HG03060 (cell line): ENCODE data around the gene IGSF1.

Source experiments
- ATAC-seq: cut with Tn5 transposase; IDR thresholded peaks from one replicate; pipeline ENCODE4 v1.9.1; 2021; ENCODE audit warnings: low read depth, moderate number of reproducible peaks; ENCODE audit not compliant: unreplicated experiment

Gene IGSF1

DNA sequence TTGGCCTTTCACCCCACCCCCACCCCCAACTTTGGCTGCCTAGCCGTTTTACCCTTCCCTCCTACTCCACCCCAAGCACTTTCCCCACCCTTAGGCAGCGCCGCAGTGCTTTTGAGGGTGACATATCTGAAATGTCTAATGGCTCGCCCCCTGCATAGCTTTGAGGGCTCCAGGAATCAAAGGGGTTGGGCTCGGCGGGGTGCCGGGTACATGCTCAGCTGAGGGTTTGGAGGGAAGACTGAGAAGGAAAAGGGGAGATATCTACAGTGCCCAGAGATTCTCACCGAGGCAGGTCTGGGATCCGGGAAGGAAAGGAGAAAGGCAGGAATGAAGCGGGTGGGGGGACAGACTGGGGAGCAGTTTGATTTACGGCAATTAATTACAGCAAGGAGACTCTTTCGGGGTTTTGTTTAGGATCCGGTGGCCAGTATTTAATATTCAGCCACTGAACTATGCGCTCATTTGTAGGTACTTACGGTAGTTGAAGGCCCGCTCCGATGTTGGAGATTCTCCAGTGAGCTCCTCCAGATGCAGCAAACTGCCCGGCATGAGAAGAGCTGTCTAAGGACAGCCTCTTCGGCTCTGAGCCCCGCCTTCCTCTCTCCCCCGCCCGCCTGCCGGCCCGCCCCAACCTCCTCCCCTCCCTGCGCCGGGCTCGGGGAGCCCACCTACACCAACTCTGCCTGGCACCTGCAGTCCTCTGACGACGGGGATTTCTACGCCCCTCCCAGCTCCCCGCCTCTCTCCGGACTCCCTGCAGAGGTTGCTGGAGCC is at the start of gene IGSF1:
Gene IGSF1 (minus strand): TSS at position 569 of the 774 bp plus-strand sequence. CDS start 2,632 bp downstream, outside the sequence.
- no peak for ATAC-seq

DNA sequence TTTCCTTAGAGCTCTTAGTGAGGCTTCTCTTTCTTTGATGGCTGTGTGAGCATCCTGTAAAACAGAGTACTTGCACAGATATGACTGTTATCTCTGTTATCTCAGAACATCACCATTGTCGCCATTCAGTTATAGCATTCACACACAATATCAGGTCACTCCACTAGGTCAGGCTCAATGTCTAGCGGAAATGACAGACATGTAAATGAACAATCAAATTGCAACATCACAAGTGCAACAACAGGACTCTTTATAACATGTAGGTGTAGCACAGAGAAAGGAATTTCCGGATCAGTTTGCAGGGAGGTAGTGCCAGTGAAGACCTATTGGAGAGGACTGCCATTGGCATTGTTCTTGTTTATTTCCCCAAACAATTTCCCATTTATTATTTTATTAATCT is 43.2 kb upstream of the IGSF1 start:
- ATAC-seq: no peak

DNA sequence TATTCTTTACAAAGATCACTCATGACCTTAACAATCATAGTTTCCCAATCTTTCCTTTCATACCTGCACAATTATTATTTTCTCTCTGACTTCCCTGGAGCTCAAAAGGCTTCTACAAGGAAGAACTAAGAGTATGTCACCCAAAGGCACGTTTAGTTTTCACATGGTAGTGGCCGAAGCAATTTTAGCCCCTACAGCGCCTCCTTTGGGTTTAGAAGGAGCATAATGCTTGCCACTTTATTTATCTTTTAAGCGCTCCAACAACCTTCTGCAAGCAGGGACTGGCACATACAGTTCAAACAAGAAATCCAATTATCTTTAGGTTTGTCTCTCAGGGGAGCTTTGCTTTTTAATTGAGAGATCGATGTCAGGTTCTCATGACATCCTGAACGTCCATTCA is 42.0 kb upstream of the IGSF1 start:
- ATAC-seq: no peak

DNA sequence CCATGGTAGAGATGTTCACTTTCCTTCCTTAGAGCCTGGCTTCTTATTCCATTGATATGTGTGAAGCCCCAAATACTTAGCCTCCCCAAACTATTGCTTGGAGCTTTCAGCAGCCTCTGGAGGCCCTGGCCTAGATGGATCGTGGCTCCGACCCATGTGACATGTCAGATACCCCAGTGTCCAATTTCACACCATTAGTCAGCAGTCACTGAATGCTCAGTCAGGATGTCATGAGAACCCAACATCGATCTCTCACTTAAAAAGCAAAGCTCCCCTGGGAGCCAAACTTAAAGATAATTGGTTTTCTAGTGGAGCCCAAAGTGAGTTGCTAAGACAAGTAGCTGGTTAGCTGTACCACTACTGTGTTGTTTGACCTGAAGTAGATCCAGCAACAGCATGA is 41.6 kb upstream of the IGSF1 start:
- ATAC-seq: no peak

DNA sequence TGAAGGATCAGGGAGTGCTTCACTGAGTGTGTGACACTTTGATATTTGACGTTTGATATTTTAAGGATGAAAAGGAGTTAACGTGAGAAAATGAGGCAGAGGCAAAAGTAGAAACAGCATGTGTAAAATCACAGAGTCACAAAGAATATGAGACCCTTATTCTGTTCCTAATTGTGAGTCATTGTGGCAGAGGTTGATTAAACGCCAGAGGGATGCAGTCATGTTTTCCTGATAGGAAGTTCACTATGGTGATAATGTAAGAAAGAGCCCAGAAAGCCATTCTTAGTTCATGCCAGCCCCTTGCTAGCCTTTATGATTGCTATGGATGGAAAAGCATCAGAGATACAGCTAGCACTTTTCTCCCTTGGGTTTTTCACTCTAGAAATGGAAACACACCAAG is 33.5 kb upstream of the IGSF1 start:
- no peak for ATAC-seq

DNA sequence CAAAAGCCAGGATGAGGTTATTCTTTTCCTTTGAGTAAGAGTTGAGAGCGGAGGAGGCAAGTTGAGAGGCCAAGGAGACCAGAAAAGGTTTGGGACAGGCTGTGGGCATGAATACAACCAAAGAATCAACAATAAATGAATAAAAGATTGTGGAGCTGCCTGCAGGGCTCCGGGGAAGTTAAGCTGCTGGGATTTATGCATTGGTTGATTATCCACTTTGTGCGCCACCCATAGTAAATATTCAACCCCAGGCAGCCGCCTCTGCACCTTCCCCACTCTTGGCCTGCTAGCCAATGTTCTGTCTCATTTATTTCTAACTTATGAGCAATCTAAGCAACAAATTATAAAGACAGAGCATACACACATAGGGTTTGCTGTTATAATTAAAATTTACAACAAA is 28.2 kb upstream of the IGSF1 start:
- ATAC-seq: no peak

- no peak for ATAC-seq
These were observed 27.2 kb upstream of the IGSF1 start for GRCh38 chrX:131316260-131316659.

DNA sequence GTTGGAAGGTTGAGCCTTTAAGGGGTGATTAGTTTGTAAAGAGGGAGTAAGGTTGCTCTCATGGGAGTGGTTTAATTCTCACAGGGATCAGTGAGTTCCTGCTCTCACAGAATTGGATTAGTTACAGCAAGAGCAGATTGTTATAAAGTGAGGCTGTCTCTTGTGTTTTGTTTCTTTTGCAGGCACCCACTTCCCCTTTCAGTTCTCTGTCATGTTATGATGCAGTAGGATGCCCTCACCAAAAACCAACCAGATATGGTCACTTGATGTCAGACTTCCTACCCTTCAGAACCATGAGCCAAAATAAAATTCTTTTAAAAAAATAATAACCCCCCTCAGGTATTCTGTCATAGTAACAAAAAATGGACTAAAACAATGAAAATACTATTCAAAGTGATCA is 19.9 kb upstream of the IGSF1 start:
- no peak for ATAC-seq

DNA sequence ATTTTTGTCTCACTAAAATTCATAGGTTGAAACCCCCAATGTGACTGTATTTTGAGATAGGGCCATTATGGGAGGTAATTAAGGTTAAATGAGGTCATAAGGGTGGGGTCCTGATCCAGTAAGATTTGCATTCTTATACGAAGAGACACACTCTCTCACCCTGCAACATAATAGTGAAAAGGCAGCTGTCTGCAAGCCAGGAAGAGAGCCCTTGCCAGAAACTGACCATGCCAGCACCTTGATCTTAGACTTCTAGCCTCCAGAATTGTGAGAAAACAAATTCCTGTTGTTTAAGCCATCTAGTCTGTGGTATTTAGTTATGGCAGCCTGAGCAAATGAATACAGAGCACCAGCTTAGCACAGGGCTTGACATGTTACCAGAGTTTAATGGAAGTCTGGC is 17.5 kb upstream of the IGSF1 start:
- ATAC-seq: no peak

DNA sequence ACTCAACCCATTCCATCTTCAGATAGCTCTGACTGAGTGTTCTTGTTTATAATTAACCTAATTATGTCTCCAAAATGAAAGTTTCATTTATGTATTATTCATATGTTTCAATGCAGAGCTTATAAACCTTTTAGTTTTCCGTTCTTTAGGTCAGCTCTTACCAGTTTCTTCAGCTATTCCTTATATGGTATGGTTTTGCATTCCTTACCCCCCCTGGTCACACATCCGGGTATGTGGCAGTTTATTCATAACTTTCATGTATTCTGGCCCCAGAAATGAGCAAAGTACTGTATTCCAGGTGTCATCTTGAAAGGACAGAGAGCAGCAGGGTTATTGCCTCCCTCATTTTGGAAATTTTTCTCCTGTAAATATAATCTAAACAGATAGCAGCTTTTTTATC is 16.8 kb upstream of the IGSF1 start:
- ATAC-seq: no peak

DNA sequence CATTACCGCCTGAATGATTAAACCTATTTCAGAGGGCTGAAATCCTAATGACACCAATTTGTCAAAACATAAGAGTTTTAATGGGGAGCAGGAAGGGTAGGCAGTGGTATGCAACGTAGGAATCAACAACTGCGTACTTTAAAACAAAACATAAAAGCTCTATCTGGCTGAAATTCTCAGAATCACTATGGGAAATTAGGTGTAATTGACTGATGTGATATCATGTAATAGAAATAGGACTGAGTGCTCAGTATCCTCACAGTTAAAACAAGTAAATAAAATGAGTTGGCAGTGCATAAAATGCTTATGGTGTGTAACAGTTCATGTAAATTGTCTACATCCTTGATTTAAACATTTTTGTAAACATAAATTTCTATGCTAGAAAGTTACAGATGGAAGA is 13.6 kb upstream of the IGSF1 start:
- no peak for ATAC-seq

- no peak for ATAC-seq
These were observed 12.0 kb upstream of the IGSF1 start for GRCh38 chrX:131301155-131301554.

DNA sequence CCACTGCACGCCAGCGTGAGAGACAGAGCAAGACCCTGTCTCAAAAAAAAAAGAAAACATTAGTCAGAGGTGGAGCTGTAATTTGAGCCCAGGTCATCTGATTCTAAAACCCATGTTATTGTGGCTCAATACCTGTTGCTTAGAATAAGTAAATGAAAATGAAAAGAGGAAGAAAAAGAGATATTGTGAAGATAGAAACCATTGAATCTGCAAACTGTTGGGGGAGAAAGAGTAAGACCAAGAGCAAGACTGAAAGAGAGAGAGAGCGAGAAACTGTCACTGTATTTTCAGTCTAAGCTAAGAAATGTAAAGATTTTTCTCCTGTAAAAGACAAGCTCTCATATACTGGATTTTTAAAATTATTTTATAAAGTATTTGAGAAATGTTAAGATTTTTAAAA is 9.7 kb upstream of the IGSF1 start:
- ATAC-seq: no peak

DNA sequence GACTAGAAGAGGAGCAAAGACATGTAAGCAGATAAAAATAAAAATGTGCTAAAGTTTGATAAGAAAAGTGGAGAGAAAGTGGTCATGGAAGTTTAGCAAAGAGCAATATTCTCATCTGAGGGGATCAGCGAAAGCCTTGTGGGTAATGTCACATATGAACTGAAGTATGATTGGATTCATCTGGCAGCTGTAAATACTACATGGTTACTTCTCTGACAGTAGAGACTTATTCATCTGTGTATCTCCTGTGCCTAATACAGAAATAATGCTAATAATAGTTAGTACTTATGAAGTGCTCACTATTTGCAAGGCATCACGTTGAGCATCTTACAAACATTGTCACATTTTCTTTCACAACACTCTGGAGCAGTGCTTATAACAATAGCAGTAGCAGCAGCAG is 8.9 kb upstream of the IGSF1 start:
- no peak for ATAC-seq

GRCh38 chrX:131289527-131289926 is 421 bp upstream of the IGSF1 start:
- no peak for ATAC-seq

- ATAC-seq: no peak
These were observed 918 bp downstream of the IGSF1 start for GRCh38 chrX:131288188-131288587.

- no peak for ATAC-seq
These were observed 1.4 kb downstream of the IGSF1 start for GRCh38 chrX:131287560-131288179.

DNA sequence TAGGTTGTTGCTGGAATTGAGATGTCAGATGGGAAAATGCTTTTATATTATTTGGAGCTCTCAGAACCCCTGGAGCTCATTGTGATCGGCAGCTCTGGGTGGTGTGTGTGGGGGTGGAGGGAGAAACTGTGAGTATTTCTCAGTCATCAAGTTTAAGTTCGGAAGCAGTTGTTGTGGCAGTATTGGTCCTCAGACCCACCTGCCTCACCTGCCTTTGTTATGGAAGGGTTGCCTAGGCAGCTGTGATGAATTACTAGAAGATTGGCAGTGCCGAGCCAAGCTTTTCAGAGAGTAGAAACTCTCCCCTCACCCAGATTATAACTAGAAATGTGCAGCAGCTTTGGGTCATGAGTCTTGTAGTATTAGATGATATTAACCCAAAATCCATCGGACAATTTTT is 9.5 kb downstream of the IGSF1 start:
- no peak for ATAC-seq

DNA sequence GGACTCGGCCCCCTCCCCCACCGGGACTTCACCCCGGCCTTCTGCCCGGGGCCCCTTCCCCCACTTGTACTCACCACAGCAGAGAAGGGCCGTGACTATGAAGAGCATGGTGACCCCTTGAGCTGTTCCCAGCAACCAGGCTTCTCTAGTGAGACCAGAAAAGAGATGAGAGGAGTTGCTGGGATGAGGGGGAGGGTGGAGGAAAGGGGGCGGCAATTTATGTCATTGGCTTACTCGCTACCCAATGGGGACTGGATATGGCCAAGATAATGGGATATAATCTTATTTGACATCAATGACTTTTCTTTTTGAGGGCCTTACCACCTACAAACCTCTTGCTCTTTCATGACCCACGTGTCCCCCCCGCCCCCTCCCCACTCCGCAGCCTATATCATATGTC is 9.9 kb downstream of the IGSF1 start:
- ATAC-seq: no peak

GRCh38 chrX:131277543-131278136 is 11.5 kb downstream of the IGSF1 start:
- ATAC-seq: no peak

GRCh38 chrX:131273011-131273410 is 16.1 kb downstream of the IGSF1 start:
- ATAC-seq: no peak

DNA sequence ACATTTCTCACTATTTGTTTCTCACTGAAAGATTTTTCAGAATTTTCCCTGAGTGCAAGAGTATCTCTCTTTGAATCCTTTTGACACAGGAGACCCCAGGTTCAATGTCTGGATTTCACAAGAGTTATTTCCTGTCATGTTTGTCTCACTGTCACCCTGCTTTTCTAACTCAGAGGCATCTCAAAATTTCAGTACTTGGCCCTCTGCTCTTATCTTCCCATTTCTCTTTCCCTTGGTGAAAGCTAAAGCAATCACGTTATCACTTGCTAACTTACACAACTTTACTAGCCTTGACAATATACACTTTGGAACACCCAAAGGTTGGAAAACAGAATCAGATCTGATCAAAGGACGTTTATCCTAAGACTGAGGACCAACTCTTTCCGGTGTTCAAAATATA is 17.3 kb downstream of the IGSF1 start:
- ATAC-seq: no peak
